Esophagus muscularis mucosa (tissue), 4 donors: Measurements from ENCODE around the gene PHLPP1. TPM values are rescaled to one million over a fixed set of nuclear protein-coding genes. Genes with fewer than 3 reads are reported as not detected.

Experiments
- DNase-seq: peaks from one replicate; pipeline ENCODE4 v3.0.0-alpha.2; 2017; ENCODE audit errors: extremely low spot score
- H3K27ac ChIP-seq, 4 donors: fragments of 200-600 bp; sonication (generic); replicated peaks in 1 of 4; 1 replicate in 3 of 4; 2 replicates in 1 of 4; pipeline ENCODE4 v1.5.1; 2016 to 2019; ENCODE audit warnings: mild to moderate bottlenecking in 1 of 4
- H3K27me3 ChIP-seq, 4 donors: fragments of 200-600 bp; sonication (generic); one replicate each; pipeline versions ENCODE4 v1.5.1 to v1.6.0; 2016 to 2019
- H3K36me3 ChIP-seq, 4 donors: fragments of 200-600 bp; sonication (generic); one replicate each; pipeline ENCODE4 v1.5.1; 2016 to 2019
- H3K4me1 ChIP-seq, 4 donors: fragments of 200-600 bp; sonication (generic); one replicate each; pipeline ENCODE4 v1.5.1; 2016 to 2019
- H3K4me3 ChIP-seq, 4 donors: fragments of 200-600 bp; sonication (generic); 1 replicate in 2 of 4; 2 replicates in 2 of 4; pipeline ENCODE4 v1.5.1; 2016 to 2019; ENCODE audit warnings: mild to moderate bottlenecking in 4 of 4, moderate library complexity in 1 of 4
- H3K9me3 ChIP-seq, 4 donors: fragments of 200-600 bp; sonication (generic); 1 replicate in 3 of 4; 2 replicates in 1 of 4; pipeline ENCODE4 v1.5.1; 2016 to 2019
- EP300 ChIP-seq: sonication (generic); formaldehyde crosslinking; IDR thresholded peaks from one replicate; pipeline ENCODE4 v1.6.1; 2017; ENCODE audit warnings: antibody characterized with exemption
- POLR2A ChIP-seq: fragments of 450-650 bp; IDR thresholded peaks from one replicate; pipeline ENCODE4 v1.6.1; 2017; ENCODE audit warnings: antibody characterized with exemption, moderate library complexity, mild to moderate bottlenecking, low read depth
- POLR2AphosphoS5 ChIP-seq, 2 donors: sonication (generic); formaldehyde crosslinking; IDR thresholded peaks; one replicate each; pipeline ENCODE4 v1.6.1; 2017; ENCODE audit warnings: antibody characterized with exemption in 2 of 2
- WGBS: methylation state at CpG from one replicate; pipeline ENCODE4 v1.1.5; 2018; 5-methylcytosine and 5-hydroxymethylcytosine counted together
- intact Hi-C: fragments of 100-400 bp; cut with DNase I; formaldehyde crosslinking; loops from one replicate; pipeline ENCODE4 v1.15.1; 2023
- total RNA-seq, 4 donors: library from RNA; depleted of rRNA; stranded (reverse); fragments of >200 nt; gene quantifications; one replicate each; pipeline versions ENCODE4 v1.1.0 to v1.2.1, GENCODE V29; 2016
- TF ChIP-seq, protein P1 (sequence below), 3 experiments: fragments of 200-600 bp in 2 of 3; fragments of 450-650 bp in 1 of 3; sonication (generic) in 2 of 3; IDR thresholded peaks; one replicate each; pipeline ENCODE4 v1.5.1; 2017 to 2019; ENCODE audit warnings: antibody characterized with exemption in 3 of 3, mild to moderate bottlenecking in 2 of 3, moderate library complexity in 1 of 3

PHLPP1 gene
- total RNA-seq, 4 donors from 2014 or later = 11.6 to 23.0 (median 17.3) TPM

DNA sequence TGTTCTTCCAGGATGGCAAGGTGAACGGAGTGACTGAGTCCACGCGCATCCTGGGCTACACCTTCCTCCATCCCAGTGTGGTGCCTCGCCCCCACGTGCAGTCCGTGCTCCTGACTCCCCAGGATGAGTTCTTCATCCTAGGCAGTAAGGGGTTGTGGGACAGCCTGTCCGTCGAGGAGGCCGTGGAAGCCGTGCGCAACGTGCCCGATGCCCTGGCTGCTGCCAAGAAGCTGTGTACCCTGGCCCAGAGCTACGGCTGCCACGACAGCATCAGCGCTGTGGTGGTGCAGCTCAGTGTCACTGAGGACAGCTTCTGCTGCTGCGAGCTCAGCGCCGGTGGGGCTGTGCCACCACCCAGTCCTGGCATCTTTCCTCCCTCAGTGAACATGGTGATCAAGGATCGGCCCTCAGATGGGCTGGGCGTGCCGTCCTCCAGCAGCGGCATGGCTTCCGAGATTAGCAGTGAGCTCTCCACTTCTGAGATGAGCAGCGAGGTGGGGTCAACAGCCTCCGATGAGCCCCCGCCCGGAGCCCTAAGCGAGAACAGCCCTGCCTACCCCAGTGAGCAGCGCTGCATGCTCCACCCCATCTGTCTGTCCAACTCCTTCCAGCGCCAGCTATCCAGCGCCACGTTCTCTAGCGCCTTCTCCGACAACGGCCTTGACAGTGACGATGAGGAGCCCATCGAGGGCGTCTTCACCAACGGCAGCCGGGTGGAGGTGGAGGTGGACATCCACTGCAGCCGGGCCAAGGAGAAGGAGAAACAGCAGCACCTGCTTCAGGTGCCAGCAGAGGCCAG lies 263.1 kb downstream of the PHLPP1 start:
- no peak for DNase-seq
- 94% methylated on average over 40 of the region's 42 CpGs for WGBS
- TF ChIP-seq POLR2A (no peak), POLR2AphosphoS5 (IDR thresholded peaks at IDR 0.05) (no peak), EP300 (no peak)
- TF ChIP-seq, protein P1, sequence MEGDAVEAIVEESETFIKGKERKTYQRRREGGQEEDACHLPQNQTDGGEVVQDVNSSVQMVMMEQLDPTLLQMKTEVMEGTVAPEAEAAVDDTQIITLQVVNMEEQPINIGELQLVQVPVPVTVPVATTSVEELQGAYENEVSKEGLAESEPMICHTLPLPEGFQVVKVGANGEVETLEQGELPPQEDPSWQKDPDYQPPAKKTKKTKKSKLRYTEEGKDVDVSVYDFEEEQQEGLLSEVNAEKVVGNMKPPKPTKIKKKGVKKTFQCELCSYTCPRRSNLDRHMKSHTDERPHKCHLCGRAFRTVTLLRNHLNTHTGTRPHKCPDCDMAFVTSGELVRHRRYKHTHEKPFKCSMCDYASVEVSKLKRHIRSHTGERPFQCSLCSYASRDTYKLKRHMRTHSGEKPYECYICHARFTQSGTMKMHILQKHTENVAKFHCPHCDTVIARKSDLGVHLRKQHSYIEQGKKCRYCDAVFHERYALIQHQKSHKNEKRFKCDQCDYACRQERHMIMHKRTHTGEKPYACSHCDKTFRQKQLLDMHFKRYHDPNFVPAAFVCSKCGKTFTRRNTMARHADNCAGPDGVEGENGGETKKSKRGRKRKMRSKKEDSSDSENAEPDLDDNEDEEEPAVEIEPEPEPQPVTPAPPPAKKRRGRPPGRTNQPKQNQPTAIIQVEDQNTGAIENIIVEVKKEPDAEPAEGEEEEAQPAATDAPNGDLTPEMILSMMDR (IDR thresholded peaks at IDR 0.05) = no peak
- intact Hi-C loops = no loop called here
- no peaks in the 10 kb centered on the region for H3K27me3 ChIP-seq
- peaks cover 24 to 61% (median 30%) of the 10 kb centered on the region in 4 donors for H3K36me3 ChIP-seq
- no peaks in the 10 kb centered on the region for H3K9me3 ChIP-seq
- H3K27ac ChIP-seq = no peak overlapping the region
- no peak overlapping the region for H3K4me3 ChIP-seq
- peaks cover 6 to 10% (median 8%) of the 10 kb centered on the region in 4 donors for H3K4me1 ChIP-seq

DNA sequence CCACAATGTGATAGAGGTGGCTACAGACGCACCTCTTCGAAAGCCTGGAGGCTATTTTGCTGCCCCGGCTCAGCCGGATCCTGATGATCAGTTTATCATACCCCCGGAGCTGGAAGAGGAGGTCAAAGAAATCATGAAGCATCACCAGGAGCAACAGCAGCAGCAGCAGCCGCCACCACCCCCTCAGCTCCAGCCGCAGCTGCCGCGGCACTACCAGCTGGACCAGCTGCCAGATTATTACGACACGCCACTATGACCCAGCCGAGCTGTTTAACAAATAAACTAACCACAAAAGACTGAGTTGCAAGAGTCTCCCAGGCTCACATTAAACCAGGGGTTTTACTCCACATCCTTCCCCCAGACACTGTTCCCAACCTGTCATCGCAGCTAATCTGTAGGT lies 263.8 kb downstream of the PHLPP1 start:
- Histone ChIP-seq H3K27ac (no peak overlapping the region), H3K36me3 (peaks cover 24 to 54% (median 30%) of the 10 kb centered on the region in 4 donors)
- no peak for DNase-seq

DNA sequence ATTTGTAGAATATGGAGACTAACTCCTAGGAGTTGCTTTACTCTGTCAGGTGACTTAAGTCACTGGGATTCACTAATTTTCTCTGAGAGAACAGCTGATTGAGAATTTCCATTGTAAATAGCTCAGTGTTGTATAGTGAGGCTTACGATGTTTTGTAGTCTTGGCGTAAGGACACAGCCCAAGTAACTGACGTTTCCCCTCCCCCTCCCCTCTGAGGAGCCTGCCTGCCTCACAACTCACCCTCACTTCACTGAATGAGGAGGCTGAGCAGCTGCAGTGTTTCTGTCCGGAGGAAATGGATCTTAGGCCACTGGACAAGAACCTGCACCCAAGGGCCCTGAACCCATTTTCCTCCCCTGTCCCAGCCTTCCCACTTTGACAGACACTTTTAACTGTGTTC lies 264.6 kb downstream of the PHLPP1 start:
- 62% methylated on average over 4 of the region's 4 CpGs for WGBS
- intact Hi-C loops = no loop called here
- Histone ChIP-seq H3K4me3 (no peak overlapping the region), H3K4me1 (peaks cover 6 to 10% (median 8%) of the 10 kb centered on the region in 4 donors), H3K36me3 (peaks cover 24 to 52% (median 30%) of the 10 kb centered on the region in 4 donors), H3K27me3 (no peaks in the 10 kb centered on the region), H3K9me3 (no peaks in the 10 kb centered on the region), H3K27ac (no peak overlapping the region)
- no peak for DNase-seq
- no peak for TF ChIP-seq EP300
- TF ChIP-seq, protein P1 (IDR thresholded peaks at IDR 0.05) = no peak
- TF ChIP-seq POLR2A = no peak
- no peak for TF ChIP-seq POLR2AphosphoS5 (IDR thresholded peaks at IDR 0.05)

More for the DNA sequence above, 263.8 kb downstream of the PHLPP1 start:
- intact Hi-C loops = no loop called here
- peaks cover 6 to 10% (median 8%) of the 10 kb centered on the region in 4 donors for H3K4me1 ChIP-seq
- H3K27me3 ChIP-seq = no peaks in the 10 kb centered on the region
- 67% methylated on average over 13 of the region's 13 CpGs for WGBS
- no peaks in the 10 kb centered on the region for H3K9me3 ChIP-seq
- H3K4me3 ChIP-seq = no peak overlapping the region
- peak in 1 of 2 donors; percentile 6 for TF ChIP-seq POLR2AphosphoS5 (IDR thresholded peaks at IDR 0.05)
- TF ChIP-seq, protein P1 (IDR thresholded peaks at IDR 0.05) = no peak

DNA sequence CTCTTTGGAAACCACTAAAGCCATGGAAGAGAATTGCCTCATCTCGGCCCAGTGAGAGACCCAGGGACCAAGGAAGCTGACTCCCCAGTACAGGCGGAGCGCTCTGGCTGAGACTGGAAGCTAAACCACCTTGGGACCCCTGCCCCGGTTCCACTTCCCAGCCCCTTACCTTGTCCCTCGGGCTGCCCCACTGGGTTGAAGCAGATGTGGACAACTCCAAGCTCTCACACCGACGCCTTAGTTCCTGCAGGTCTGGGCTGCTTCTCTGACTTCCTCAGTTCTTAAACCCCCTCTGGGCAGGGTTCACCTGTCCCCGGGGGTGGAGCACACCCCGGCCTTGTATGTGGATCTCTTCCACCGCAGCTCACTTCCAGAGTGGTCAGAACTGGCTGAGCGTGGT lies 266.2 kb downstream of the PHLPP1 start:
- Histone ChIP-seq H3K27ac (no peak overlapping the region), H3K4me1 (peaks cover 6 to 10% (median 8%) of the 10 kb centered on the region in 4 donors), H3K27me3 (no peaks in the 10 kb centered on the region), H3K4me3 (no peak overlapping the region), H3K36me3 (peaks cover 13 to 36% (median 19%) of the 10 kb centered on the region in 4 donors), H3K9me3 (no peaks in the 10 kb centered on the region)
- intact Hi-C loops = no loop called here
- DNase-seq = no peak
- 74% methylated on average over 7 of the region's 11 CpGs for WGBS
- TF ChIP-seq POLR2AphosphoS5 (IDR thresholded peaks at IDR 0.05) (no peak), EP300 (no peak), POLR2A (no peak)
- TF ChIP-seq, protein P1 (IDR thresholded peaks at IDR 0.05) = no peak
